Neural cell (in vitro differentiated cells): Measurements from ENCODE around the gene PRKX. TPM values are rescaled to one million over a fixed set of nuclear protein-coding genes. Genes with fewer than 3 reads are reported as not detected.
"Not testable (repeated sequence)": the region's sequence is repeated elsewhere in the genome, so short reads cannot be mapped to it uniquely, and the experiment has no call there.

Experiments used
- H2AFZ ChIP-seq: fragments of 200-600, 300-800 bp; sonication (generic), shearing (Covaris generic); 2 replicates; pipeline ENCODE4 v1.6.0; 2014; ENCODE audit warnings: low read depth, mild to moderate bottlenecking, antibody characterized with exemption, low read length, moderate library complexity
- H3F3A ChIP-seq: fragments of 200-600 bp; shearing (Covaris generic); 2 replicates; pipeline ENCODE4 v1.6.1; 2016; ENCODE audit warnings: mild to moderate bottlenecking, moderate library complexity, mixed read lengths, antibody characterized with exemption, low read length; ENCODE audit not compliant: insufficient read depth, poor library complexity, severe bottlenecking
- H3K27ac ChIP-seq: fragments of 200-600, 300-800 bp; sonication (generic), shearing (Covaris generic); 2 replicates; pipeline ENCODE4 v1.5.1; 2014; ENCODE audit warnings: mild to moderate bottlenecking, low read length, moderate library complexity
- H3K27me3 ChIP-seq: fragments of 300-800, 200-600 bp; sonication (generic), shearing (Covaris generic); 2 replicates; pipeline ENCODE4 v1.6.0; 2014; ENCODE audit warnings: mild to moderate bottlenecking, low read depth, low read length, moderate library complexity; ENCODE audit not compliant: insufficient read depth
- H3K36me3 ChIP-seq: fragments of 300-800, 200-600 bp; sonication (generic), shearing (Covaris generic); 2 replicates; pipeline ENCODE4 v1.5.1; 2014; ENCODE audit warnings: mild to moderate bottlenecking, antibody characterized with exemption, low read length, moderate library complexity; ENCODE audit not compliant: insufficient read depth
- H3K4me2 ChIP-seq: fragments of 300-800, 200-600 bp; sonication (generic), shearing (Covaris generic); 2 replicates; pipeline ENCODE4 v1.6.0; 2014; ENCODE audit warnings: mild to moderate bottlenecking, low read length
- H3K4me3 ChIP-seq: fragments of 300-800, 200-600 bp; sonication (generic), shearing (Covaris generic); 2 replicates; pipeline ENCODE4 v1.5.1; 2014; ENCODE audit warnings: mild to moderate bottlenecking, low read length, moderate library complexity
- H3K79me2 ChIP-seq: fragments of 200-600 bp; shearing (Covaris generic); replicated peaks from 2 replicates; pipeline ENCODE4 v1.6.0; 2014; ENCODE audit warnings: mild to moderate bottlenecking, low read length, moderate library complexity; ENCODE audit not compliant: insufficient read depth
- H3K9ac ChIP-seq: fragments of 300-800, 200-600 bp; sonication (generic), shearing (Covaris generic); 2 replicates; pipeline ENCODE4 v1.6.1; 2016; ENCODE audit warnings: mild to moderate bottlenecking, low read length, mixed read lengths
- H3K9me2 ChIP-seq: fragments of 200-600 bp; shearing (Covaris generic); 2 replicates; pipeline ENCODE4 v1.6.1; 2016; ENCODE audit warnings: mild to moderate bottlenecking, low read length, mixed read lengths; ENCODE audit not compliant: insufficient read depth
- H3K9me3 ChIP-seq: fragments of 200-600, 300-800 bp; sonication (generic), shearing (Covaris generic); 2 replicates; pipeline ENCODE4 v1.6.1; 2016; ENCODE audit warnings: mild to moderate bottlenecking, mixed run types, low read length, moderate library complexity, mixed read lengths
- H4K20me1 ChIP-seq: fragments of 200-600 bp; shearing (Covaris generic); 2 replicates; pipeline ENCODE4 v1.6.1; 2016; ENCODE audit warnings: mild to moderate bottlenecking, mixed run types; ENCODE audit not compliant: insufficient read depth
- CTCF ChIP-seq: fragments of 450-650 bp; IDR thresholded peaks from 2 replicates; pipeline ENCODE4 v1.5.1; 2014; ENCODE audit warnings: antibody characterized with exemption, mild to moderate bottlenecking, moderate library complexity; ENCODE audit not compliant: poor library complexity, severe bottlenecking
- EP300 ChIP-seq: fragments of 450-650 bp; conservative IDR thresholded peaks from 2 replicates; pipeline ENCODE4 v1.6.1; 2014; ENCODE audit warnings: antibody characterized with exemption, mild to moderate bottlenecking, moderate library complexity; ENCODE audit not compliant: poor library complexity, severe bottlenecking
- EZH2 ChIP-seq: fragments of 200-600, 300-800 bp; shearing (Covaris generic), sonication (generic); IDR thresholded peaks from 2 replicates; pipeline ENCODE4 v1.6.1; 2014; ENCODE audit warnings: antibody characterized with exemption, low read length, borderline replicate concordance, mild to moderate bottlenecking; ENCODE audit not compliant: insufficient read depth, poor library complexity, severe bottlenecking
- MXI1 ChIP-seq: fragments of 450-650 bp; conservative IDR thresholded peaks from 2 replicates; pipeline ENCODE4 v1.6.1; 2014; ENCODE audit warnings: antibody characterized with exemption, mild to moderate bottlenecking; ENCODE audit not compliant: poor library complexity, severe bottlenecking
- POLR2AphosphoS5 ChIP-seq: IDR thresholded peaks from 2 replicates; pipeline ENCODE4 v1.6.1; 2012
- RAD21 ChIP-seq: fragments of 450-650 bp; conservative IDR thresholded peaks from 2 replicates; pipeline ENCODE4 v1.6.1; 2014; ENCODE audit warnings: antibody characterized with exemption, mild to moderate bottlenecking, moderate library complexity
- REST ChIP-seq: IDR thresholded peaks from 2 replicates; pipeline ENCODE4 v1.6.1; 2012; ENCODE audit warnings: borderline replicate concordance
- SMC3 ChIP-seq: fragments of 450-650 bp; conservative IDR thresholded peaks from 2 replicates; pipeline ENCODE4 v1.6.1; 2014; ENCODE audit warnings: antibody characterized with exemption, mild to moderate bottlenecking, moderate library complexity; ENCODE audit not compliant: poor library complexity
- TAF1 ChIP-seq: IDR thresholded peaks from 2 replicates; pipeline ENCODE4 v1.6.1; 2012; ENCODE audit warnings: low read depth
- polyA plus RNA-seq: library from polyadenylated mRNA; depleted of rRNA; stranded (reverse); fragments of >200 nt; gene quantifications from 2 replicates; pipeline ENCODE4 v1.2.3, GENCODE V29; 2014

Gene PRKX
- polyA plus RNA-seq, 1 donor from 2014 or later: 27.4 TPM

GRCh38 chrX:3621414-3621813, 92.0 kb downstream of the PRKX start (continued):
- TF ChIP-seq EZH2 (no peak), TAF1 (no peak), EP300 (no peak)

- not testable (repeated sequence) for H3K9ac ChIP-seq, H3K9me2 ChIP-seq, H2AFZ ChIP-seq, H3K9me3 ChIP-seq, H4K20me1 ChIP-seq, H3K27ac ChIP-seq, H3K4me3 ChIP-seq, H3K4me2 ChIP-seq, H3K79me2 ChIP-seq, H3F3A ChIP-seq, H3K36me3 ChIP-seq, H3K27me3 ChIP-seq
These were observed 101.7 kb downstream of the PRKX start for GRCh38 chrX:3611744-3612143.

GRCh38 chrX:3609810-3610209, 103.6 kb downstream of the PRKX start:
- Histone ChIP-seq H3K27ac (no peak overlapping the region), H3K9ac (no peak overlapping the region), H3K4me2 (no peak overlapping the region), H3K4me3 (no peak overlapping the region), H3K79me2 (no peaks in the 10 kb centered on the region), H3K9me2 (no peaks in the 10 kb centered on the region), H3K9me3 (no peaks in the 10 kb centered on the region), H3K27me3 (no peaks in the 10 kb centered on the region), H2AFZ (no peak overlapping the region), H3K36me3 (no peaks in the 10 kb centered on the region), H3F3A (no peaks in the 10 kb centered on the region), H4K20me1 (no peaks in the 10 kb centered on the region)
- TF ChIP-seq EZH2 (no peak), MXI1 (no peak), CTCF (no peak), POLR2AphosphoS5 (no peak), REST (no peak), TAF1 (no peak), SMC3 (no peak), RAD21 (no peak)
